22Rv1 (cell line): ENCODE measurements around the gene DOCK10.

Source experiments
- H3K27ac ChIP-seq: fragments of 450-650 bp; 2 replicates; pipeline ENCODE4 v1.5.1; 2017
- ZFX ChIP-seq: fragments of 450-650 bp; IDR thresholded peaks from 2 replicates; pipeline ENCODE4 v1.6.1; 2017; ENCODE audit warnings: antibody characterized with exemption, borderline replicate concordance
- TF ChIP-seq, protein P1 (sequence below): fragments of 450-650 bp; IDR thresholded peaks from 2 replicates; pipeline ENCODE4 v1.5.1; 2017; ENCODE audit warnings: mild to moderate bottlenecking

DOCK10 gene

DNA sequence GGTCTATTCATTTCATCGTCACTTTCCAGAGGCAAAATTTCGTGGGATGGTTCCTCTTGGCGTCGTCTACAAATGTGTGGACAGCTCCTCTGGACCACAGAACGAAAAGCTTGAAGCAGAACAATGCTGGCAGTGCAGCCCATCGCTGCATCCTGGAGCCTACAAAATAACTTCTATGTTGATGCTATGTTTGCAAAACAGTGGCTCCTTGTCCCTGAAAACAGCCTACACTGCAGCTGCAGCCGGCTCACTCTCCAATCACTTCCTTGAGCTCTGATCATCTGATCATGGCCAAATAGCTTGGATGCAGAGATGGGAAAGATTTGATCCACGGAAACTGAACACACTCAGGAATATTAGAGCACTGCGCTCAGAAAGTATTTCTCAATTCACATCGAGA is 60.0 kb downstream of the DOCK10 start:
- H3K27ac ChIP-seq: no peak overlapping the region
- TF ChIP-seq, protein P1, sequence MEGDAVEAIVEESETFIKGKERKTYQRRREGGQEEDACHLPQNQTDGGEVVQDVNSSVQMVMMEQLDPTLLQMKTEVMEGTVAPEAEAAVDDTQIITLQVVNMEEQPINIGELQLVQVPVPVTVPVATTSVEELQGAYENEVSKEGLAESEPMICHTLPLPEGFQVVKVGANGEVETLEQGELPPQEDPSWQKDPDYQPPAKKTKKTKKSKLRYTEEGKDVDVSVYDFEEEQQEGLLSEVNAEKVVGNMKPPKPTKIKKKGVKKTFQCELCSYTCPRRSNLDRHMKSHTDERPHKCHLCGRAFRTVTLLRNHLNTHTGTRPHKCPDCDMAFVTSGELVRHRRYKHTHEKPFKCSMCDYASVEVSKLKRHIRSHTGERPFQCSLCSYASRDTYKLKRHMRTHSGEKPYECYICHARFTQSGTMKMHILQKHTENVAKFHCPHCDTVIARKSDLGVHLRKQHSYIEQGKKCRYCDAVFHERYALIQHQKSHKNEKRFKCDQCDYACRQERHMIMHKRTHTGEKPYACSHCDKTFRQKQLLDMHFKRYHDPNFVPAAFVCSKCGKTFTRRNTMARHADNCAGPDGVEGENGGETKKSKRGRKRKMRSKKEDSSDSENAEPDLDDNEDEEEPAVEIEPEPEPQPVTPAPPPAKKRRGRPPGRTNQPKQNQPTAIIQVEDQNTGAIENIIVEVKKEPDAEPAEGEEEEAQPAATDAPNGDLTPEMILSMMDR: no peak
- no peak for TF ChIP-seq ZFX

DNA sequence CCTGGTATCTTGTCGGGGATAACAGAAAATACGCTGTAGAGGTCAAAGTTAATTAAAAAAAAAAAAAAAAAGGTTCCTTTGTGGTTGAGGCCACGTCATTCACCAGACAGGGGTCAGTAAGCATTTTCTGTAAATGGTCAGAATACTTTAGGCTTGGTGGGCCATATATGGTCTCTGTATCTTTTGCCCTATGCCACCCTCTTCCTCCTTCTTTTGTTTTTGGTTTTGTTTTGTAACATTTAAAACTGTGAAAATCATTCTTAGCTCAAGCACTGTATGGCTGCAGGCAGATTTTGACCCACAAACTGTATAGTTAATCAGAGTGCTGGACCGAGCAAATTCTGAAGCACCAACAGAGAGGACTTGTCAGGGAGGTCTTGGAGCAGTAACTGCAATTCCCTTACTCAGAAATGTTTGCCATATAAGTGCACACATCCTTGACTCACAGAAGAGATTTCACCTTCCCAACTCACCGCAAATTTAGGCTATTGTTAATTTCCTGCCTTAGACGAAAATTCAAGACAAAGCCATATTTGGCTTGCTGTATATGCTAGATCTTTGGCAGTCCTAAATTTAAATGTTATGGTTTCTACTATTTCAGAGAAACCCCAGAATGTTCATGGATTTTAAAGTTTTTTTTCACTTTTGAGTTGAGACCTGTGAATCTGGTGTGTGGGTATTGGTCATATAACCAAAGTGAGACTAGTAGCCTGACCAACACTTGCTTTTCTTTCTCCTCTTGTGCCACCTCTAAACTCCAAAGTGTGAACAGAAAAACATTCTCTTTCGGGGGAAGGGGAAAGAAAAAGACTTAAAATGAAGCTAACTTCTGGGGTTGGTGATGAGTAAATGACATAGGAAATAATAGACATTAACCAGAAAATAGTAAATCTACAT is 65.4 kb downstream of the DOCK10 start:
- no peak overlapping the region for H3K27ac ChIP-seq
- TF ChIP-seq ZFX: no peak
- TF ChIP-seq, protein P1: no peak

DNA sequence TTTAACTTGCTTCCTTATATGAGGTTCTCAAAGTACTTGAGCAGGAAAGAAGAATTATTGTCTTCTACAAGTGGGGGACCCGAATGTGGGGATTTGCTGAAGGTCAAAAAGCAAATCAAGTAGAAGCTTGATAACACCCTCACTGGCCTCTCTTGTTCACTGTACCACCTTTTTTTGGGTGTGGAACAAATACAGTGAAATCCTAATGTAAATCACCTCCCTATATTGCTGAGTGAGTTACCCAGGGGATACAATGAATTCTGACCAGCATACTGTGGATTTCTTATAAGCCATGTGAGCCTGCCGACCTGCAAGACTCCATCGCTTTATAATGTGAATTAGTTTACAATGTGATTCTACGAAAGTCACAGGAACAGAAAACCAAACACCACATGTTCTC is 66.5 kb downstream of the DOCK10 start:
- TF ChIP-seq, protein P1: no peak
- TF ChIP-seq ZFX: no peak
- no peak overlapping the region for H3K27ac ChIP-seq

DNA sequence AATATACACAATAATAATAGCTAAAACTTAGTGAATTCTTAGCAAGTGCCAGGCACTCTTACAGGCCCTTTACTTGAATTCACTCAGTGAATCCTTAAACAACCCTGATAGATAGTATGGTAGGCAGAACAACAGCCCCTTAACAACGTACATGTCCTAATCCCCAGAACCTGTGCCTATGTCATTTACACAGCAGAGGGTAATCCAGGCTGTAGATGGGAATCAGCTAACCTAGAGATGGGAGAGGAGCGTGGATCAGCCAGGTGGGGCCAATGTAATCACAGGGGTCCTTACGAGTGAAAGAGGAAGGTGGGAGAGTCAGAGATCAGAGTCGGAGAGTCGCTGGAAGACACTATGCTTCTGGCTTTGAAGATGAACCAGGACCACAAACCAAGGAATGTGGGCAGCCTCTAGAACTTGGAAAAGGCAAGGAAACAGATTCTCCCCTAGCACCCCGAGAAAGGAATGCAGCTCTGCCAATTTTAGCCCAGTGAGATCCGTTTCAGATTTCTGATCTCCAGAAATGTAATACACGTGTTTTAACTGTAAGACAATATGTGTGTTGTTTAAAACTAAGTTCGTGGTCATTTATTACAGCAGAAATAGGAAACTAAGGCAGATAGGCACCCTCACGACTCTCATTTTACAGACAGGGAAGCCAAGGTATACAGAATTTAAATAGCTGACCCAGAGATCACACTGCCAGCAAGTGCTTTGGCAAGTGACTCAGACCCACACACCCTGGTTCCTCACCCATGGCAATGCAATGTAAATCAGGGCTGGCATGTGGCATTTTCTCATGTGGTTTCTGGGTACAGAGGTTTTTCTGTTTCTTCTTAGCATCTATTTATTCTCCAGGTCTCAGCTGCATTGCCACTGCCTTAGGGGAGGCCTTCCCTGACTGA is 68.9 kb downstream of the DOCK10 start:
- TF ChIP-seq, protein P1: no peak
- TF ChIP-seq ZFX: no peak
- no peak overlapping the region for H3K27ac ChIP-seq

DNA sequence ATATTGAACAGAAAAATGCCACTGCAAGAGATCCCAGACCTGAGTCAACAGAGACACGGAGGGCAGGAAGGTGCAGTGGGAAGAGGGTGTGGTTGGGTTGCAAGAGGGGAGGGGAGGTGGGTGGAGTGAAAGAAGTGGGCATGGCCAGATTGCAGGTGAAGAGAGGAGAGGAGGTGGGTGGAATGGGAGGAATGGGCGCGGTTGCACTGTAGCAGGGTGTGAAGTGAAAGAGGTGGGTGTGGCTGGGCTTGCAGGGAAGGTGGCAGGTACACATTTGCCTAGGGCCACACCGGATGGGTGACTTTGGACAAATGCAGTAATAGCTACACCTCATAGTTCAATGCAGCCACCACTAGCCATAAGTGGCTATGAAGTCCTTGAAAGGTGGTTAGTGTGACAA is 71.1 kb downstream of the DOCK10 start:
- H3K27ac ChIP-seq: no peak overlapping the region
- TF ChIP-seq, protein P1: no peak
- TF ChIP-seq ZFX: no peak

DNA sequence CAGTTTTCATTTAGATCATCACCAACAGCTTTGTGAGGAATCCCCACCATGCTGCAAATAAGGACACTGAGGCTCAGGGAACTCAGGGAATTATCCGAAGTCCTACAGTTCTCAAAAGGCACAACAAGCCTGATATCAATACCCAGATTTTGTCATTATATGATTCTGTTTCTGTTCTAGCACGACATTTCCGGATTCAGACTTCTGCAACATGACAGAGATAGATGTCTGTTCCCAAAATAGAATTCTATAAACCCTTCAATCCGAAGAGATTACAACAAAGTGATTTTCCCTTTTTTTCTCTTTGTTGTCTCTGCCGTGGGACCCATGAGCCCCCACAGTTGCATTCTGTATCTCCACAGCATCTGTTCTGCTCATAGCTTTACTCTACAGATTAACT is 72.0 kb downstream of the DOCK10 start:
- H3K27ac ChIP-seq: no peak overlapping the region
- TF ChIP-seq, protein P1: no peak
- no peak for TF ChIP-seq ZFX
